Sigmoid colon (tissue), 7 donors: ENCODE measurements around the gene LBR. TPM values are rescaled to one million over a fixed set of nuclear protein-coding genes. Genes with fewer than 3 reads are reported as not detected.

Experiments
- DNase-seq: peaks from one replicate; pipeline ENCODE4 v3.0.0-alpha.2; 2019
- H3K27ac ChIP-seq, 4 donors: fragments of 200-600 bp; sonication (generic); one replicate each; pipeline ENCODE4 v1.5.1; 2016 to 2019; ENCODE audit warnings: mild to moderate bottlenecking in 1 of 4
- H3K27me3 ChIP-seq, 3 donors: fragments of 200-600 bp; sonication (generic); one replicate each; pipeline ENCODE4 v1.5.1; 2019; ENCODE audit warnings: mild to moderate bottlenecking in 1 of 3
- H3K36me3 ChIP-seq, 4 donors: fragments of 200-600 bp; sonication (generic); one replicate each; pipeline ENCODE4 v1.5.1; 2016 to 2019
- H3K4me1 ChIP-seq, 4 donors: fragments of 200-600 bp; sonication (generic); one replicate each; pipeline ENCODE4 v1.5.1; 2017 to 2019
- H3K4me3 ChIP-seq, 4 donors: fragments of 200-600 bp; sonication (generic); one replicate each; pipeline ENCODE4 v1.5.1; 2017 to 2019; ENCODE audit warnings: mild to moderate bottlenecking in 2 of 4, moderate library complexity in 1 of 4
- H3K9me3 ChIP-seq, 4 donors: fragments of 200-600 bp in 3 of 4; sonication (generic) in 3 of 4; one replicate each; pipeline versions ENCODE4 v1.5.1 to v1.6.1; 2013 to 2019
- CTCF ChIP-seq, 4 experiments: fragments of 450-650 bp in 3 of 4; fragments of 200-600 bp in 1 of 4; IDR thresholded peaks; one replicate each; pipeline ENCODE4 v1.5.1; 2016 to 2019; ENCODE audit warnings: antibody characterized with exemption in 4 of 4, mild to moderate bottlenecking in 3 of 4, moderate library complexity in 2 of 4
- EP300 ChIP-seq, 4 donors: sonication (generic); formaldehyde crosslinking; IDR thresholded peaks; one replicate each; pipeline ENCODE4 v1.6.1; 2017; ENCODE audit warnings: antibody characterized with exemption in 4 of 4
- POLR2A ChIP-seq, 2 donors: fragments of 450-650 bp; IDR thresholded peaks; one replicate each; pipeline ENCODE4 v1.6.1; 2016; ENCODE audit warnings: antibody characterized with exemption in 2 of 2, mild to moderate bottlenecking in 2 of 2, moderate library complexity in 2 of 2
- POLR2AphosphoS5 ChIP-seq, 4 donors: sonication (generic); formaldehyde crosslinking; IDR thresholded peaks; one replicate each; pipeline ENCODE4 v1.6.1; 2017; ENCODE audit warnings: antibody characterized with exemption in 4 of 4
- WGBS, 2 donors: extraction: QIAGEN DNeasy Blood & Tissue Kit; methylation state at CpG; one replicate each; pipeline ENCODE4 v1.1.7; 2013; 5-methylcytosine and 5-hydroxymethylcytosine counted together
- intact Hi-C: fragments of 100-400 bp; cut with DNase I; formaldehyde crosslinking; loops from one replicate; pipeline ENCODE4 v1.15.1; 2023
- polyA plus RNA-seq, 3 donors: library from polyadenylated mRNA; stranded (reverse); fragments of 200-250 nt; gene quantifications; one replicate each; pipeline ENCODE4 v1.2.3, GENCODE V29; 2013
- total RNA-seq, 4 donors: library from RNA; depleted of rRNA; stranded (reverse); fragments of >200 nt; gene quantifications; one replicate each; pipeline ENCODE4 v1.1.0, GENCODE V29; 2016
- donor health status: healthy with polysubstance abuse.
- donor health status: Bipolar disorder and iron deficiency.
- donor health status: healthy.

The LBR gene
- total and polyA plus RNA-seq, 7 donors, result 5.4 to 195 (median 134) TPM

GRCh38 chr1:225471109-225471452 is 43.2 kb upstream of the LBR start:
- H3K27ac ChIP-seq, result peak overlapping the region in 3 of 4 donors; percentile 93 to 96 (median 93)
- TF ChIP-seq POLR2AphosphoS5 (IDR thresholded peaks at IDR 0.05) (no peak), POLR2A (IDR thresholded peaks at IDR 0.05) (no peak), EP300 (IDR thresholded peaks at IDR 0.05) (no peak), CTCF (IDR thresholded peaks at IDR 0.05) (no peak)
- H3K36me3 ChIP-seq, result no peaks in the 10 kb centered on the region
- H3K4me1 ChIP-seq, result peaks cover 0 to 72% (median 56%) of the 10 kb centered on the region in 4 donors
- H3K9me3 ChIP-seq, result no peaks in the 10 kb centered on the region
- WGBS, 2 donors, result 76 to 79% methylated on average over 8 of the region's 8 CpGs
- no peaks in the 10 kb centered on the region for H3K27me3 ChIP-seq
- intact Hi-C loops, result no loop called here
- no peak overlapping the region for H3K4me3 ChIP-seq
- DNase-seq, result no peak

GRCh38 chr1:225470211-225471108 is 42.6 kb upstream of the LBR start:
- Histone ChIP-seq H3K4me3 (no peak overlapping the region), H3K27me3 (no peaks in the 10 kb centered on the region), H3K4me1 (peaks cover 0 to 72% (median 61%) of the 10 kb centered on the region in 4 donors), H3K27ac (peak overlapping the region in 3 of 4 donors; percentile 93 to 96 (median 93)), H3K36me3 (no peaks in the 10 kb centered on the region), H3K9me3 (no peaks in the 10 kb centered on the region)
- intact Hi-C loops, result no loop called here
- no peak for TF ChIP-seq CTCF (IDR thresholded peaks at IDR 0.05)
- TF ChIP-seq EP300 (IDR thresholded peaks at IDR 0.05), result no peak
- no peak for TF ChIP-seq POLR2A (IDR thresholded peaks at IDR 0.05)
- no peak for TF ChIP-seq POLR2AphosphoS5 (IDR thresholded peaks at IDR 0.05)
- 88% methylated on average over 25 of the region's 25 CpGs for WGBS, 2 donors
- DNase-seq, result peak; percentile 67

GRCh38 chr1:225469051-225469450 is 41.2 kb upstream of the LBR start:
- H3K4me1 ChIP-seq, result peaks cover 0 to 72% (median 62%) of the 10 kb centered on the region in 4 donors

GRCh38 chr1:225468270-225469020 is 40.6 kb upstream of the LBR start:
- Histone ChIP-seq H3K27ac (peak overlapping the region; percentile 62 to 96 (median 93)), H3K27me3 (no peaks in the 10 kb centered on the region), H3K4me1 (peaks cover 0 to 72% (median 63%) of the 10 kb centered on the region in 4 donors), H3K4me3 (peak overlapping the region in 1 of 4 donors; percentile 26), H3K9me3 (no peaks in the 10 kb centered on the region), H3K36me3 (no peaks in the 10 kb centered on the region)
- intact Hi-C loops, result no loop called here
- DNase-seq, result peak; percentile 60
- WGBS, 2 donors, result 72 to 87% methylated on average over 10 of the region's 10 CpGs
- TF ChIP-seq CTCF (IDR thresholded peaks at IDR 0.05) (no peak), EP300 (IDR thresholded peaks at IDR 0.05) (no peak), POLR2A (IDR thresholded peaks at IDR 0.05) (no peak), POLR2AphosphoS5 (IDR thresholded peaks at IDR 0.05) (no peak)

More at GRCh38 chr1:225469051-225469450, 41.2 kb upstream of the LBR start:
- Histone ChIP-seq H3K36me3 (no peaks in the 10 kb centered on the region), H3K4me3 (no peak overlapping the region), H3K27me3 (no peaks in the 10 kb centered on the region), H3K9me3 (no peaks in the 10 kb centered on the region), H3K27ac (peak overlapping the region in 3 of 4 donors; percentile 93 to 96 (median 93))
- intact Hi-C loops, result no loop called here
- no peak for TF ChIP-seq POLR2AphosphoS5 (IDR thresholded peaks at IDR 0.05)
- TF ChIP-seq POLR2A (IDR thresholded peaks at IDR 0.05), result no peak
- no peak for TF ChIP-seq EP300 (IDR thresholded peaks at IDR 0.05)
- TF ChIP-seq CTCF (IDR thresholded peaks at IDR 0.05), result no peak
- WGBS, 2 donors, result 48 to 82% methylated on average over 5 of the region's 5 CpGs
- DNase-seq, result peak; percentile 37
